Esophagus muscularis mucosa (tissue), 4 donors: ENCODE measurements around the gene COL4A5. TPM values are rescaled to one million over a fixed set of nuclear protein-coding genes. Genes with fewer than 3 reads are reported as not detected.

Experiments used
- DNase-seq: peaks from one replicate; pipeline ENCODE4 v3.0.0-alpha.2; 2017; ENCODE audit errors: extremely low spot score
- H3K27ac ChIP-seq, 4 donors: fragments of 200-600 bp; sonication (generic); replicated peaks in 1 of 4; 1 replicate in 3 of 4; 2 replicates in 1 of 4; pipeline ENCODE4 v1.5.1; 2016 to 2019; ENCODE audit warnings: mild to moderate bottlenecking in 1 of 4
- H3K27me3 ChIP-seq, 4 donors: fragments of 200-600 bp; sonication (generic); one replicate each; pipeline versions ENCODE4 v1.5.1 to v1.6.0; 2016 to 2019
- H3K36me3 ChIP-seq, 4 donors: fragments of 200-600 bp; sonication (generic); one replicate each; pipeline ENCODE4 v1.5.1; 2016 to 2019
- H3K4me1 ChIP-seq, 4 donors: fragments of 200-600 bp; sonication (generic); one replicate each; pipeline ENCODE4 v1.5.1; 2016 to 2019
- H3K4me3 ChIP-seq, 4 donors: fragments of 200-600 bp; sonication (generic); 1 replicate in 2 of 4; 2 replicates in 2 of 4; pipeline ENCODE4 v1.5.1; 2016 to 2019; ENCODE audit warnings: mild to moderate bottlenecking in 4 of 4, moderate library complexity in 1 of 4
- H3K9me3 ChIP-seq, 4 donors: fragments of 200-600 bp; sonication (generic); 1 replicate in 3 of 4; 2 replicates in 1 of 4; pipeline ENCODE4 v1.5.1; 2016 to 2019
- CTCF ChIP-seq, 3 experiments: fragments of 200-600 bp in 2 of 3; fragments of 450-650 bp in 1 of 3; sonication (generic) in 2 of 3; IDR thresholded peaks; one replicate each; pipeline ENCODE4 v1.5.1; 2017 to 2019; ENCODE audit warnings: antibody characterized with exemption in 3 of 3, mild to moderate bottlenecking in 2 of 3, moderate library complexity in 1 of 3
- EP300 ChIP-seq: sonication (generic); formaldehyde crosslinking; IDR thresholded peaks from one replicate; pipeline ENCODE4 v1.6.1; 2017; ENCODE audit warnings: antibody characterized with exemption
- POLR2A ChIP-seq: fragments of 450-650 bp; IDR thresholded peaks from one replicate; pipeline ENCODE4 v1.6.1; 2017; ENCODE audit warnings: antibody characterized with exemption, moderate library complexity, mild to moderate bottlenecking, low read depth
- POLR2AphosphoS5 ChIP-seq, 2 donors: sonication (generic); formaldehyde crosslinking; IDR thresholded peaks; one replicate each; pipeline ENCODE4 v1.6.1; 2017; ENCODE audit warnings: antibody characterized with exemption in 2 of 2
- WGBS: methylation state at CpG from one replicate; pipeline ENCODE4 v1.1.5; 2018; 5-methylcytosine and 5-hydroxymethylcytosine counted together
- intact Hi-C: fragments of 100-400 bp; cut with DNase I; formaldehyde crosslinking; loops from one replicate; pipeline ENCODE4 v1.15.1; 2023
- total RNA-seq, 4 donors: library from RNA; depleted of rRNA; stranded (reverse); fragments of >200 nt; gene quantifications; one replicate each; pipeline versions ENCODE4 v1.1.0 to v1.2.1, GENCODE V29; 2016

The COL4A5 gene
- total RNA-seq, 4 donors from 2014 or later, result 187 to 241 (median 204) TPM

DNA sequence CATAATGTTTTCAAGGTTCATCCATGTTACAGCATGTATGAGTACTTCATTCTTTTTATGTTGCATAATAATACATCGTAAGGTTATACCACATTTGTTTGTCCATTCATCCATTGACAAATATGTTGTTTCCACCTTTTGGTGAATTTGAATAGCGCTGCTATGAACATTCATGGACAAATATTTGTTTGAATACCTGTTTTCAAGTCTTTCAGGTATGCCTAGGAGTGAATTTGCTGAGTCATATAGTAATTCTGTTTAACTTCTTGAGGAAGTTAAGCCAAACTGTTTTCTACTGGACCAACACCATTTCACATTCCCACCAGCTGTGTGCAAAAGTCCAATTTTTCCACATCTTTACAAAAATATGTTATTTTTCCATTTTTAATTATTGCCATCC lies 265.2 kb downstream of the COL4A5 start:
- 84% methylated on average over 2 of the region's 2 CpGs for whole genome bisulfite sequencing
- H3K27me3 ChIP-seq, result no peaks in the 10 kb centered on the region
- no peaks in the 10 kb centered on the region for H3K9me3 ChIP-seq
- intact Hi-C loops, result no loop called here
- no peak for DNase-seq
- H3K4me1 ChIP-seq, result peaks cover 0 to 9% (median 0%) of the 10 kb centered on the region in 4 donors
- H3K27ac ChIP-seq, result no peak overlapping the region
- no peak overlapping the region for H3K4me3 ChIP-seq
- TF ChIP-seq EP300 (no peak), POLR2AphosphoS5 (IDR thresholded peaks at IDR 0.05) (no peak), CTCF (IDR thresholded peaks at IDR 0.05) (no peak), POLR2A (no peak)
- H3K36me3 ChIP-seq, result no peaks in the 10 kb centered on the region

DNA sequence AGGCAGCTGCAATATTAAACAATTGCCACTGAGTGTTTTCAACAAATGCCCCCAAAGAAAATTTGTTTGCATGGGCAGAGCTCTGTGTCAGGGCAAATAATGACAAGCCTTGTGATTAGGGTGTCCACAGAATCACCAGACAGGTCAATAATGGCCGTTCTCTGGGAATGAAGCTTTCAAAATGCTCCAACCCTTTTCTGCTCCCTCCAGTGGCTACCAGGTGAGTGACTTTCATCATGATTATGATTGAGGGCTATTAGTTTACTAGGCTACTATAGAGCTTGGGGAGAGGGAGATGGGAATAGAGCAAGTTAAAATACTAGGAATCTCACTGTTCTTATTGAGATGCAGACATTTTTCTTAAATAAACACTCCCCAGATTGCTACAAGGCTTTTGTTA lies 273.2 kb downstream of the COL4A5 start:
- H3K9me3 ChIP-seq, result peaks cover 0 to 8% (median 0%) of the 10 kb centered on the region in 4 donors
- WGBS, result 70% methylated on average over 1 of the region's 1 CpG
- DNase-seq, result no peak
- TF ChIP-seq POLR2AphosphoS5 (IDR thresholded peaks at IDR 0.05) (no peak), CTCF (IDR thresholded peaks at IDR 0.05) (no peak), POLR2A (no peak), EP300 (no peak)
- H3K4me1 ChIP-seq, result no peaks in the 10 kb centered on the region
- no peak overlapping the region for H3K27ac ChIP-seq
- no peak overlapping the region for H3K4me3 ChIP-seq
- no peaks in the 10 kb centered on the region for H3K36me3 ChIP-seq
- intact Hi-C loops, result no loop called here
- no peaks in the 10 kb centered on the region for H3K27me3 ChIP-seq

DNA sequence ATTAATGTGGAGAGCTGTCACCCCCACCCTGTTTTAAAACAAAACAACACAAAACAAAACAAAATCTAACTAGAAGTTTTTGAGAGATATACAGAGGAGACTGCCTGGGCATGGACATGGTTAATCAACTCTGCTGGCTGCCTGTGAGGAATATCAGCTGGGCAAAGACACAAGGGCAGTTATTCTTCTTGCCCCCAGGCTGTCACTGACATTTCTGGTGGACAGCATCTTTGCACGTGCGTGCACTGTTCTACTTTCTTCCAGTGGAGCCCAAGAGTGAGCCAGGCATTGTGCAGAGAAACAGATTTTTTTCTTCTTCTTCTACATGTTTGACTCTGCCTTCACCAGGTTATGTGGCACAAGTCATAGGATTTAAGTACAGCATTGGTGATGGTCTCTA lies 282.9 kb downstream of the COL4A5 start:
- TF ChIP-seq POLR2A (no peak), EP300 (no peak), POLR2AphosphoS5 (IDR thresholded peaks at IDR 0.05) (no peak), CTCF (IDR thresholded peaks at IDR 0.05) (no peak)

GRCh38 chrX:108726748-108727147 lies 287.1 kb downstream of the COL4A5 start:
- TF ChIP-seq POLR2AphosphoS5 (IDR thresholded peaks at IDR 0.05) (no peak), EP300 (no peak), CTCF (IDR thresholded peaks at IDR 0.05) (no peak), POLR2A (no peak)
- WGBS, result 73% methylated on average over 3 of the region's 3 CpGs
- peaks cover 0 to 19% (median 7%) of the 10 kb centered on the region in 4 donors for H3K27me3 ChIP-seq
- intact Hi-C loops, result no loop called here
- H3K4me3 ChIP-seq, result no peak overlapping the region
- no peaks in the 10 kb centered on the region for H3K4me1 ChIP-seq
- H3K9me3 ChIP-seq, result no peaks in the 10 kb centered on the region
- no peak overlapping the region for H3K27ac ChIP-seq
- no peaks in the 10 kb centered on the region for H3K36me3 ChIP-seq
- DNase-seq, result no peak

More for the DNA sequence above, 282.9 kb downstream of the COL4A5 start:
- DNase-seq, result no peak
- H3K27ac ChIP-seq, result no peak overlapping the region
- intact Hi-C loops, result no loop called here
- H3K4me3 ChIP-seq, result no peak overlapping the region
- no peaks in the 10 kb centered on the region for H3K9me3 ChIP-seq
- H3K36me3 ChIP-seq, result no peaks in the 10 kb centered on the region
- no peaks in the 10 kb centered on the region for H3K4me1 ChIP-seq
- H3K27me3 ChIP-seq, result peaks cover 0 to 11% (median 2%) of the 10 kb centered on the region in 4 donors
- 63% methylated on average over 2 of the region's 2 CpGs for WGBS

DNA sequence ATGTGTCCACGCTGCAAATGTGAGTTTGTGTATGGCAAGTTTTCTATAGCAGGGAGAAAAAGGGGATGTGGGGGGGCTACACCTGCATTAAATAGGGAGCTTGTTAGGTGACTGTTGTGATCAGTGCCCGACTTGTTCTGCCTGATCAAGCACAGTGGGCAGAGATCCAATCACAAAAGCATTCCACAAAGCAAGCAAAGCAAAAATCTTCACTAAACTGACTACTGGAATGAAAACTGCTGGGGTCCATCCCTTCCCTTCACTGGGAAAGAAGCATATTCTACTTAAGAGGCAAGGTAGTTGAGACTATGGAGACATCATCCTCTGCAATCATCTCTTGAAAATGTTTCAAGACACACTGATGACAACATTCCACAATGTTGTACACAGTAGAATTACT lies 291.5 kb downstream of the COL4A5 start:
- DNase-seq, result no peak
- intact Hi-C loops, result no loop called here
- Histone ChIP-seq H3K36me3 (no peaks in the 10 kb centered on the region), H3K4me3 (no peak overlapping the region), H3K27me3 (peaks cover 0 to 55% (median 13%) of the 10 kb centered on the region in 4 donors), H3K9me3 (no peaks in the 10 kb centered on the region), H3K27ac (no peak overlapping the region), H3K4me1 (peaks cover 0 to 18% (median 14%) of the 10 kb centered on the region in 4 donors)
- WGBS, result 24% methylated on average over 2 of the region's 2 CpGs
- TF ChIP-seq CTCF (IDR thresholded peaks at IDR 0.05), result no peak
- no peak for TF ChIP-seq POLR2AphosphoS5 (IDR thresholded peaks at IDR 0.05)
- TF ChIP-seq POLR2A, result no peak
- TF ChIP-seq EP300, result no peak
